GM10266 (cell line): ENCODE results near the gene GRM4.
"Not testable (repeated sequence)": the region's sequence is repeated elsewhere in the genome, so short reads cannot be mapped to it uniquely, and the experiment has no call there.

Experiments
- DNase-seq: peaks from one replicate; pipeline ENCODE4 v3.0.0; 2012; ENCODE audit errors: extremely low spot score
- TF ChIP-seq, protein P1 (sequence below): IDR thresholded peaks from 2 replicates; pipeline ENCODE4 v1.5.1; 2012; ENCODE audit warnings: mild to moderate bottlenecking, low read depth; ENCODE audit not compliant: control insufficient read depth, insufficient read depth; ENCODE audit errors: missing control alignments

The GRM4 gene

GRCh38 chr6:34146021-34146782 is at the start of gene GRM4:
GRM4 (minus strand) TSS chr6:34146087; CDS start chr6:34133496, 12,591 bp downstream.
- TF ChIP-seq, protein P1, sequence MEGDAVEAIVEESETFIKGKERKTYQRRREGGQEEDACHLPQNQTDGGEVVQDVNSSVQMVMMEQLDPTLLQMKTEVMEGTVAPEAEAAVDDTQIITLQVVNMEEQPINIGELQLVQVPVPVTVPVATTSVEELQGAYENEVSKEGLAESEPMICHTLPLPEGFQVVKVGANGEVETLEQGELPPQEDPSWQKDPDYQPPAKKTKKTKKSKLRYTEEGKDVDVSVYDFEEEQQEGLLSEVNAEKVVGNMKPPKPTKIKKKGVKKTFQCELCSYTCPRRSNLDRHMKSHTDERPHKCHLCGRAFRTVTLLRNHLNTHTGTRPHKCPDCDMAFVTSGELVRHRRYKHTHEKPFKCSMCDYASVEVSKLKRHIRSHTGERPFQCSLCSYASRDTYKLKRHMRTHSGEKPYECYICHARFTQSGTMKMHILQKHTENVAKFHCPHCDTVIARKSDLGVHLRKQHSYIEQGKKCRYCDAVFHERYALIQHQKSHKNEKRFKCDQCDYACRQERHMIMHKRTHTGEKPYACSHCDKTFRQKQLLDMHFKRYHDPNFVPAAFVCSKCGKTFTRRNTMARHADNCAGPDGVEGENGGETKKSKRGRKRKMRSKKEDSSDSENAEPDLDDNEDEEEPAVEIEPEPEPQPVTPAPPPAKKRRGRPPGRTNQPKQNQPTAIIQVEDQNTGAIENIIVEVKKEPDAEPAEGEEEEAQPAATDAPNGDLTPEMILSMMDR, result no peak
- DNase-seq, result no peak

- TF ChIP-seq, protein P1, result no peak
- DNase-seq, result no peak
Observed at GRCh38 chr6:34194772-34195171, 48.9 kb upstream of the GRM4 start.

GRCh38 chr6:34190504-34191122 is 44.7 kb upstream of the GRM4 start:
- TF ChIP-seq, protein P1, result no peak
- no peak for DNase-seq

- no peak for DNase-seq
- TF ChIP-seq, protein P1, result peak; percentile 1
Observed at GRCh38 chr6:34189806-34190503, 44.1 kb upstream of the GRM4 start.

- not testable (repeated sequence) for DNase-seq
Observed at GRCh38 chr6:34184726-34185125, 38.8 kb upstream of the GRM4 start.

DNA sequence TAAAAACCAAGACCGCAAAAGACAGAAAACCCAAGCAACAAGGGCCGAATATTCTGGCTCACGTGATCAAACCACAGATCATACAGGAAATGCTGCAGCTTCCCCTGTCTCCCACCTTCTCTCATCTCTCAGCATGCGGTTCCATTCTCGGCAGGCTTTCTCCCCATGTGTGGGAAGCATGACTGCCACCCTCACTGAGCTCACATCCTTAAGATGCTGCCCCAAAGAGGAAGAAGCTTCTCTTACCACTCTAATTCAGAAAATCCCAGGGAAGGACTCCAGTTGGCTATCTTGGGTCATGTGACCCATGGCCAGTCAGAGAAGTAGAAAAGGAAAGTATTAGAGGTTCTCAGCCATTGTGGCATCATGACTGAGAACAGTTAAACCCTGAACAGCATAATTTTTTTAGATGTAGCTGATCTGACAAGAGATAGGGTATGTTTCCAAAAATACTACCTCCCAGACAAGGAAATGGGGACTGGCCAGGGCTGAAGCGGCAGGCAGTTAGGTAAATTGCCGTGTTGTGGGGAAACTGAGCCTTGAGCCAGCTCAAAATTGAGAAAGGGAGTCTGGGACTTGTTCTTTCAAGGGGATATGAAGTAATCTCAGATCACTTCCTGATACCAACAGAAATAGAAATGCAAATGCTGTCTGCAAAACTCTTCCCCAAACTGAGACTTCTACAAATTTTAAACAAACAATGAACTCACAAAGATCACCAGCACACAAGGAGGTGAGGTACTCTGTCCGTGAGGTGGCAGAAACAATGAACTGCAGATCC is 37.1 kb upstream of the GRM4 start:
- DNase-seq, result peak; percentile 72
- TF ChIP-seq, protein P1, result no peak

DNA sequence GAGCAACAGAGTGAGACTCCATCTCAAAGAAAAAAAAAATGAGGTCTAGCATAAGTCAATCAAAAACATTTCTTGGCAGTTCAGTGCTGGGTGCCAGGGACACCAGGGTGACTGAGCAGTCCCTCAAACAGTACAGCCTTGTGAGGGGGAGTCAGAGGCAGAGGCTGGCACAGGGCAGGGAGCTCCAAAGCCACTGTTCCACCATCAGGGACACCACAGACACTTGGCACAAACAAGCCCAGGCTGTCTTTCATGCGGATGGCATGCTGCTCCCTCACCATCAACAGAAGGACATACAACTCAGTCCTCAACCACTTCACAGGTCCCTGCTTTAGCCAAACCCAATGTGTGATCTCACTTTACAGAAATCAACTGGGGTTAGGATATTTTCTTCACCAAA is 36.0 kb upstream of the GRM4 start:
- TF ChIP-seq, protein P1, result no peak
- DNase-seq, result no peak
